GM12874 (cell line): Measurements from ENCODE around the gene FOXJ2.

Experiments used
- CTCF ChIP-seq: IDR thresholded peaks from 2 replicates; pipeline ENCODE4 v1.5.1; 2011; ENCODE audit warnings: low read depth, mild to moderate bottlenecking, control low read depth, low read length, moderate library complexity; ENCODE audit not compliant: insufficient read depth

The FOXJ2 gene

GRCh38 chr12:8032242-8033152 lies at the start of gene FOXJ2:
TSS of gene FOXJ2 (plus strand) at chr12:8032716. CDS start at chr12:8039833, 7,117 bp downstream.
- TF ChIP-seq CTCF = no peak

- TF ChIP-seq CTCF = no peak
These were observed 47.6 kb upstream of the FOXJ2 start for GRCh38 chr12:7984900-7985299.

- no peak for TF ChIP-seq CTCF
These were observed 46.6 kb upstream of the FOXJ2 start for GRCh38 chr12:7985802-7986418.

- TF ChIP-seq CTCF = no peak
These were observed 42.6 kb upstream of the FOXJ2 start for GRCh38 chr12:7989827-7990491.

GRCh38 chr12:7991535-7991934 lies 41.0 kb upstream of the FOXJ2 start:
- TF ChIP-seq CTCF = no peak

- TF ChIP-seq CTCF = no peak
These were observed 37.7 kb upstream of the FOXJ2 start for GRCh38 chr12:7994731-7995205.
